ENCODE measurements around the gene FNDC3A. TPM values are rescaled to one million over a fixed set of nuclear protein-coding genes. Genes with fewer than 3 reads are reported as not detected.

Gene FNDC3A
- total RNA-seq, 1 experiment from 2014 or later, result 15.6 TPM

GRCh38 chr13:49098771-49099512 is 123.2 kb downstream of the FNDC3A start:
- Histone ChIP-seq H2AFZ (ENCODE audit: low read length) (peak overlapping the region; percentile 22; the same call in 1 of the 2 replicates), H3K9ac (ENCODE audit: low read length) (peak overlapping the region; percentile 67), H3K27ac (ENCODE audit: low read length) (peak overlapping the region; percentile 100), H3K4me3 (ENCODE audit: low read length) (peak overlapping the region; percentile 36; the same call in 1 of the 2 replicates), H3F3A (ENCODE audit: low read length, unreplicated experiment) (no peaks in the 10 kb centered on the region), H3K9me3 (ENCODE audit: low read length) (no peaks in the 10 kb centered on the region), H3K79me2 (ENCODE audit: low read length) (no peaks in the 10 kb centered on the region), H3K4me1 (ENCODE audit: insufficient read depth, low read length) (peaks cover 30% of the 10 kb centered on the region), H3K4me2 (ENCODE audit: low read length) (peak overlapping the region; percentile 76), H4K20me1 (ENCODE audit: low read length) (no peaks in the 10 kb centered on the region), H3K36me3 (ENCODE audit: low read depth, low read length) (no peaks in the 10 kb centered on the region), H3K27me3 (ENCODE audit: low read length) (no peaks in the 10 kb centered on the region), H3K9me2 (replicated peaks; ENCODE audit: low read length) (no peaks in the 10 kb centered on the region)
- no TSS peak for BruUV-seq (replicated peaks)
- intact Hi-C loops (cut with micrococcal nuclease), result loop anchor here (1.0 to 2.0 kb wide), 4 partner anchors 11 to 182 kb away; no protein-coding TSS in a partner anchor
- ATAC-seq, result no peak
- TF ChIP-seq EZH2 (IDR thresholded peaks at IDR 0.05; ENCODE audit: low read length, unreplicated experiment) (no peak), CTCF (conservative IDR thresholded peaks at IDR 0.05; ENCODE audit: low read depth, low read length) (peak; percentile 70), EZH2phosphoT487 (IDR thresholded peaks at IDR 0.05; ENCODE audit: borderline replicate concordance, low read length) (no peak)
- no peak for DNase-seq
- ChIA-PET POLR2A (ENCODE audit: unreplicated experiment) (no interaction called here), CTCF (interaction anchor here (0.6 kb wide), 1 partner anchor 182 kb away, joined by 5 read pairs; no protein-coding TSS in a partner anchor)

GRCh38 chr13:49099513-49099877 is 123.8 kb downstream of the FNDC3A start:
- H3K27me3 ChIP-seq (ENCODE audit: low read length), result no peaks in the 10 kb centered on the region
- no peak overlapping the region for H3K4me2 ChIP-seq (ENCODE audit: low read length)
- H4K20me1 ChIP-seq (ENCODE audit: low read length), result no peaks in the 10 kb centered on the region
- no peak for ATAC-seq
- H3K9ac ChIP-seq (ENCODE audit: low read length), result peak overlapping the region; percentile 67
- no peaks in the 10 kb centered on the region for H3K79me2 ChIP-seq (ENCODE audit: low read length)
- ChIA-PET POLR2A (ENCODE audit: unreplicated experiment) (no interaction called here), CTCF (interaction anchor here (0.6 kb wide), 1 partner anchor 181 kb away, joined by 5 read pairs; no protein-coding TSS in a partner anchor)
- H3K9me3 ChIP-seq (ENCODE audit: low read length), result no peaks in the 10 kb centered on the region
- no peak for TF ChIP-seq EZH2 (IDR thresholded peaks at IDR 0.05; ENCODE audit: low read length, unreplicated experiment)
- no peak for TF ChIP-seq EZH2phosphoT487 (IDR thresholded peaks at IDR 0.05; ENCODE audit: borderline replicate concordance, low read length)
- TF ChIP-seq CTCF (conservative IDR thresholded peaks at IDR 0.05; ENCODE audit: low read depth, low read length), result no peak
- no peaks in the 10 kb centered on the region for H3K9me2 ChIP-seq (replicated peaks; ENCODE audit: low read length)
- DNase-seq, result no peak
- H3K36me3 ChIP-seq (ENCODE audit: low read depth, low read length), result no peaks in the 10 kb centered on the region
- intact Hi-C loops (cut with micrococcal nuclease), result loop anchor here (1.0 to 2.0 kb wide), 2 partner anchors 123 to 182 kb away; no protein-coding TSS in a partner anchor
- no peak overlapping the region for H2AFZ ChIP-seq (ENCODE audit: low read length)
- peak overlapping the region; percentile 100 for H3K27ac ChIP-seq (ENCODE audit: low read length)
- no peak overlapping the region for H3K4me3 ChIP-seq (ENCODE audit: low read length)
- no TSS peak for BruUV-seq (replicated peaks)
- peaks cover 30% of the 10 kb centered on the region for H3K4me1 ChIP-seq (ENCODE audit: insufficient read depth, low read length)
- no peaks in the 10 kb centered on the region for H3F3A ChIP-seq (ENCODE audit: low read length, unreplicated experiment)
